Activated CD4-positive, alpha-beta T cell treated with anti-CD3 and anti-CD28 coated beads, Interleukin-2, Interleukin-6, amounts not matched to agents 100 ng/mL and 50 ng/mL, durations not matched to agents 16 hours and 8 hours (primary cell): Measurements from ENCODE around the gene ARMC9.

Experiments used
- DNase-seq: peaks from one replicate; pipeline ENCODE4 v3.0.0-alpha.2; 2020

ARMC9 gene

DNA sequence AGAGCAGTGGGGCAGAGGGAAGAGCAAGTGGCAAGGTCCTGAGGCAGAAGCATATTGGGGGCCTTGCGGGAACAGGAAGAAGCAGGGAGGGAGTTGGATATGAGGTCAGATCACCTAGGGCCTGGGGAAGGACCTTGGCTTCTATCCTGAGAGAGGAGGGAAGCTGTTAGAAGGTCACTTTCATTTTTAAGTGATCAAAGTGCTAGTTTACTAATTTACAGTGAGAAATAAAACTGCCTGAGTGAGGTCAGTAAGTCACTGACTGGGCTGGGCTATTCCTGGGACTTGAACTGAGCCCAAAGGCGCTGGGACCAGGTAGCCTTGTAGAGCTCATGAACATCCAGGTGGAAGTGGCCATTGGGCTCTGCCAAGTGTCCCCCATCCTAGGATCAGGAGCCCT is 120.5 kb downstream of the ARMC9 start:
- DNase-seq, result no peak

DNA sequence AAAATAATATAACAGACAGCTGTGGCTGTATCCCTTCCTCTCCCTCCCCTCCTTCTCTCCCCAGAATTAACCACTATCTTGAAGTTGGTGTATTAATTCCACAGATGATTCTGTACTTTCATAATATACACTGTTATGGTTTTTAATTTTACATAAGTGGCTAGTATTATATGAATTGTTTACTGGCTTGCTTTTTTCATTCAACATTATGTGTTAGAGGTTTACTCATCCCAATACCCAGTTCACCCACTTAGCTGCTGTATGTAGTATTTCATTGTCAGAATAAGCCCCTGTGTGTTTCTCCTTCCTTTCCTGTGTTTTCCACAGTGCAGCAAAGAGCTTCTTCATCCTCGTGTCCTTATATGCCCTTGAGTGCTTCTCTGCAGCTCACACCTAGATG is 121.4 kb downstream of the ARMC9 start:
- DNase-seq, result no peak

DNA sequence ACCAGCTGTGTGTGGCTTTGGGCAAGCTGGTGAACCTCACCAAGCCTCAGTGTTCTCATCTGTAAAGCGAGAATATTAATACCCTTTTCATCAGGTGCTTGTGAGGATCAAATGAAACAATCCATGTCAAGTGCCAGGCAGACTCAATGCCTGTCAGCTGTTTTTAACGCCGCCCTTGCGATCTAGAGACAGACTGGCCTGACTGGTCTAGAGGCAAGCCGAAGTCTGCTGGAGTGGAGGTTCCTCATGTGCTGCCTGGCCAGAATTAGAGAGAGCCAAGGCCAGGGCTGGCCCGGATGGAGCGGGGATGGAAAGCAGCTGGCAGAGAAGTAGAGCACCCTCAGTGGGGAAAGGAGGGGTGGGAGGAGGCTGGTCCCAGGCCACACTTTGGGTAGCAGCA is 122.6 kb downstream of the ARMC9 start:
- no peak for DNase-seq

DNA sequence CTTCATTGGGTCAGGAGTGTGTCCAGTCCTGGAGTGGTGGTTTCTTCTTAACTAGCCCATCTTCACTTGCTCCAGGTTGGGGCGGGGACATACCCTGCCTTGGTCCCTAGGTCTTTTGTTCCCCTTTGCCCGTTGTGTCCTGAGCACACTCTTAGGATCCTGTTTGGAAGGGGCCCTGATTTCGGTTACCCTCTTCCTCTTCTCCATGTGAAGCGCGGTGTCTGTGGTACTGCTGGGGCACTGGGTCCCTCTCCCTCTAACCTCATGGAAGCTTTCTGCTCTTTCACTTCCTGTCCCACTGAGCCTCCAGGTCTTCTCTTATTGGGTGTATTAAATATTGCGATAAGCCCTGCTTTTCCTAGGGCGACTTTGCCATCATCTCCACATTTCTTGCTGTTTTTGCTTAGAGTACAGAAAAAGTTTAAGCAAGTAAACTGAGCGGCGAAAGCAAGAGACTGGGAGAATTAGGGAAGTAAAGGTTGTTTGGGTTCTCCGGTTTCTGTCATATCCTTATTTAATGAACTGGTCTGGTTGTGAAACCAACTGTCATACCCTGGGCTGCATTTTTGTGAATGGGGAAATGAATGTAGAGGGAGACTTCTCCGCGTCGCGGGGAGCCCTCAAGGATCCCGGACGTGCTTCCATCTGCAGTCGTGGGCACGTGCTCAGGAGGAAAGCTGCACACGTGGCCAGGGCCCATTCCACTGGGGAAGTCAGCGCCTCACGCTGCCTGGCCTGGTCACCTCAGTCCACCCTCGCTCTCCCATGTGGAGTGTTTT is 123.3 kb downstream of the ARMC9 start:
- DNase-seq, result no peak

DNA sequence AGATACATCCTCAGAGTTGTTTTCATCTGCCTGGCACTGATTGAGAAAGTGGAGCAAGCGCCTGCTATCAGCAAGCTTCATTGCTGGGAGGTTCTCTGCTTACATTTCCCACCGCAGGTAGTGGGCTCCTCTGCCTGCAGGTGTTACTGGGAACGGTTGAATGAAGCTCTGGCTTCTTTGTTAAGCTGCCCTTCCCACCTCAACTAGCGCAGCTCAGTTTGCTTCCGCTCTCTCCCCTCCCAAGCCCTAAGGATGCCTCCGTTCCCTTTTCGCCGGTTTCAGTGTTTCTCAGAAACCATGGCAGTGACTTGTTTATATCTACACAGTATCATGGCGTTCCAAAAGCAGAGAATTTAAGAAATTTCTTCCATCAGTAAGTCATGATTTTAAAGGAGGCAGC is 124.9 kb downstream of the ARMC9 start:
- DNase-seq, result no peak

DNA sequence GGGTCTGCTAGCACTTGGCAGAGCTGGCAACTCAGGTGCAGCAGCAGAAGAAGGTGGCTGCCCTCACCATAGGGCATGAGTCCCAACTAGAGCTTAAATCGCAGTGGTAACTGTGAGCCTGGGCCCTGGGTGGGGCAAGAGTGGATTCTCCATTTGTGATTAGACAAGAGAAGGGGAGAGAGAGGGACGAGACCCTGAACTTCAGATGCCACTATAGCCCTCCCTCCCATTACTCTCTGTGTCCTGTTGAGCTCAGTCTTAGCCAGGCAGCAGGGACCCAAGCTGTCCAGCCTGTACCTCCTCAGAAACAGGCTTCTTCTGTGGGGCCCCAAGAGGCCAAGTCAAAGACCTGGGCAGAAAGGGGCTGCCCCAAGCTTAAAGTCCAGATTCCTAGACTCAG is 127.4 kb downstream of the ARMC9 start:
- DNase-seq, result no peak

DNA sequence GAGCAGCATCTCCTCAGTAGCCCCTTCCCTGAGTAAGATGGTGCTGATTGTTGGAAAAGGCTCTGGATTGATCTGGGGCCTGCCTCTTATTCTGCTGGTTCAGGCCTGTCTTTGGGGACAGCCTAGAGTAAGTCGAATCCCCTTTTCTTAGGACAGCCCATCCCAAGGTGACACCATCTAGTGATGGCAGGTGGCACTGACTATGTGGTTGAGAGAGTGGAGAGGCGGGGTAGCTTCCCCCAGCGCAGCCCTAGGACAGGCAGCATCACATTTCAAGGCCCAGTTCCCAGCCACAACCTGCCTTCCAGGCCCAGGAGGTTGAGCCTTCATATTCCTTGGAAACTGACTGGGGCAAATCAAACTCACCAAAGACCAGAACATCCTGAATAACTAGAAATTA is 128.0 kb downstream of the ARMC9 start:
- no peak for DNase-seq

DNA sequence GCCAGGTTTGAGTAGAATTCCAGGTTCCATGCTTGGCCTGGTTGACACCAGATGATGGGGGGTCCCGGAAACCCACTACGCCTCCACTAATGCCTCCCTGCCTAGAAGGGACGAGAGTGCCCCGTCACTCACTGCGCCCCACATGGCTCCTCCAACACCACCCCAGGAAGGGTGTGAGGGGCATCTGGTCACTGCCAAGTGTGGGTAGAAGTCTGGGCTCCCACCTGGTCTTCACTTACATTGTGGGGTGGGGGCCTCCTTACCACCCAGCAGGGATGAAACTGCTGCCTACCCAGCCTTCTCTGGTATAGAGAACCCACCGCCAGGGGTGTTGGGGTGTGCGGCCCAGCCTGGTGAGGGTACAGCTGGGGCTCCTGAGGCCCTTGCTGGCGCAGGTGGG is 131.9 kb downstream of the ARMC9 start:
- DNase-seq, result no peak

DNA sequence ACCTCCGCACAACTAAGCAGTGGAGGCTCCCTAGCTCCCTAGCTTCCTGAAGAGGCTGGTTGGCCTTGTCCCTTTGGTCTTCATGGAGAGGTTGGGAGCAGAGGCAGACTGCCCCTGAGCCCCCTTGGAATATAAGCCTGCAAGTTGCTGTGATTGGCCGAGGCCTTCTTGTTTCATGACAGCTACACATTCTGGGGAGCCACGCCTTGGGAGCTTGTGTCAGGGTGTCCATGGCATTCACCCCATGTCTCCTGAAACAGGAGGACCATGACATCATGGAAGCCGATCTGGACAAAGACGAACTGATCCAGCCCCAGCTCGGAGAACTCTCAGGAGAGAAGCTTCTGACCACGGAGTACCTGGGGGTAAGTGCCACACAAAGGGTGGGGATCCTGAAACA is 133.1 kb downstream of the ARMC9 start:
- DNase-seq, result no peak

DNA sequence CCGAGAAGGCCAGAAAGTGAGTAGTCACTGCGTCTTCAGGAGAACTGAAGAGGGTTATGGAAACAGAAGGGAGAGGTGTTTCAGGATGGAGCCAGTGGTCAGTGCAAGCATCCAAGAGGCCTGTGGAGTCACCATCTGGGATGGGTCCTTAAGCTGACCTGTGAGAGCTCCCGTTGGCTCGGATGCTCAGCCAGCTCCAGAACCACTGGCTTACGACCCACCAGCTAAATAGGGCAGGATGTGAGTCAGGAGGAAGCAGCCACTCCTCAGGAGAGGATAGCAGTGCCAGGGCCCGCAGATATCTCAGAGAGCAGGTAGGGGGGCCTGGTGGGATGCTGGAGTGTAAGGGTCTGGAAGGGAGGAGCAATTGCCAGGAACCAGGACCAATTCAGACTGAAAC is 134.0 kb downstream of the ARMC9 start:
- no peak for DNase-seq

DNA sequence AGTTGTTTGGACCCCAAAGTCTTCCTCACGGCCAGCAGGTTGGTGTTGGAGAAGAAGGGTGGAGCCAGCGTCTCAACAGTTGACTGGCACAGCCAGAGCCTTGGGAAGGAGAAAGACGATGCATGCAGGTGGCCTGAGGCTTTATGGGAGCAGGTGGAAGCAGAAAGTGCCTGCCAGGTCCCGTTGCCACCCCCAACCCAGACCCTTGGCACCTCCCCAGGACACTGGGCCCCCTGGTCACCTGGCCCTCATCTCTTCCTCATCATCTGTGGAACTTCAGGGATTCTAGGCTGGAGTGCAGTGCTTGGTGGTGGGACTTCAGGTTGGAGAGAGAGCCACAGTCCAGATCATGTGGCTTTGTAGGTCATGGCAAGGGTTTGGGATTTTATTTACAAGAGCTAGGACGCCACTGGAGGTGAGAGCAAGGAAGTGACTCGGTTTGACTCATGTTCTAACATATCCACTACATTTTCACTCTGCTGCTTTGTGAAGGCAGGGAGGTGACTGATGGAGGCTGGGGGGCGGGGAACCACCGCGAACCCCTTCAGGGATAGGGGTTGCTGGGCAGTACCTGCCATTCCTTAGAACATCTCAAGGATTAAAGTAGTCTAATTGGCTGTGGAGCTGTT is 134.6 kb downstream of the ARMC9 start:
- DNase-seq, result no peak

DNA sequence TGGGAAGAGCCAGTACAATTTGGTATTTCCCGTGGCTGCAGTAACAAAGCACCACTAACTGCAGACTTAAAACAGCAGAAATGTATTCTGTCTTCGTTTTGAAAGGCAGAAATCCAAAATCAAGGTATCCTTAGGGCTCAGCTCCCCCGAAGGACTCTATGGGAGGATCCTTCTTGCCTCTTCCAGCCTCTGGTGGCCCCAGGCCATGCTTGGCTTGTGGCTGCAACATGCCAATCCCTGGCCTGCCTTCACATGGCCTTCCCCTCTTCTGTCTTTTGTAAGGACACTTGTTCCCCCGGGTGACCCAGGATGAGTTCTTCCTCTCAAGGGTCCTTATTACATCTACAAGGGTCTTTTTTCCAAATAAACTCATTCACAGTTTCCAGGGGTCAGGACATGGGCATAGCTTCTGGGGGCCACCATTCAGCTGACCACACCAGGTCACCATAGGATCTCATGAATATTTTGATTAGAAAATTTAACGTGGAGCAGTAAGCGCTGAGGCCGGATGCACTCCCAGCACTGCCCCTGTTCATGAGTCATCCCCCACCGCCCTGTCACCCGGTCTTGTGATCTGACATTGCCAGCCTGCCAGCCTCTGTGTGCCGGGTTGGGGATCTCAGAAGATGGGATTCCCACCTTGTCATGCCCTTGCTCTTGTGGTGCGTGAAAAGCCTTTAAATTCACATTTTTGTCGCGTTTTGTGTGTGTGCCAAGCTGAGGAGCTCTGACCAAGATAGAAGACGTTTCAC is 135.9 kb downstream of the ARMC9 start:
- DNase-seq, result no peak

DNA sequence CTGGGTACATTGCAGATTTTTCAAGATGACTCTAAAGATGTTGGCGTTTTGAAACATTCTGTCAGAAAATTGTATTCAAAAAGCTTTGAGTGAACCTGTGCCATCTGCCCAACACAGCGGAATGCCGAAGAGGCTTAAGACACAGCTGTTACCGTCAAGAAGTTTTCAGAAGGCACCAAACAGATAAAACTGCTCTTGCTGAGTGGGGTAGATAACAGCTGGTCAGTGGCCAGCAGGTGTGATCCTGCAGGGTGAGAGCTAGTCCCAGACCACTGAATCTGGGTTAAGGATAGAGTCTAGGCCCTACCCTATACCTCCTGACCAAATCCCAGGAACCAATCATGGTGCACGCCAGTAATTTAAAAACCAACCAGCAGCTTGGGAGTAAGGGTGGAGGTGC is 136.6 kb downstream of the ARMC9 start:
- no peak for DNase-seq

DNA sequence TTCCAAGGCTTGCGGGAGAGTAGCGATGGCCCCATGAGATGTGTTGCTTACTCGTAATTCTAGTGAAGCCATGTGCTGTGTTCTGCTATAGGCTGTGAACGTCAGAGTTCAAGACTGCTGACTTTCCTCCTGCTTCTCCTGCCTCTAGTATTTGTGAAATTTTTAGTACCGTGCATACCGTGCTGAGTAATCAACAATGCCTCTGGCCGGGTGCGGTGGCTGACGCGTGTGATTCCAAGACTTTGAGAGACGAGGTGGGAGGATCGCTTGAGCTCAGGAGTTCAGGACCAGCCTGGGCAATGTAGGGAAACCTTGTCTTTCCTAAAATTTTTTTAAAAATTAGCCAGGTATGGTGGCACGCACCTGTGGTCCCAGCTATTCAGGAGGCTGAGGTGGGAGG is 137.2 kb downstream of the ARMC9 start:
- DNase-seq, result no peak

DNA sequence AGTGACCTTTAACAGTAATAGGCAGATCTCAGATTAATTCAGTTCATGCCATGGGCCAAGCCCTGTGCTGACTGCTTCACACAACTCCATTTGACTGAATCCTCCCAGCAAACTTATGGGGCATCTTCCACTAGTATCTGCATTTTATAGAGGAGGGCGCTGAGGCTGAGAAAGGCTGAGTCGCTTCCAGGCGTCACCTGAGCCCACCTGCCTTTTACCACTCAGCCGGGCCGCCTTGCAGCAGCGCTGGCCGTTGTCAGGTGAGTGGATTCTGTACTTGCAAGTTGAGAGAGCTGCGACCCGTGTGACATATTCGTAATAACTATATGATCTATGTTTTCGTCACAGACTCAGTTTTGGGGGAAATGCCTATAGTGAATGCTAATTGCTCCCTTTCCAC is 137.8 kb downstream of the ARMC9 start:
- no peak for DNase-seq

DNA sequence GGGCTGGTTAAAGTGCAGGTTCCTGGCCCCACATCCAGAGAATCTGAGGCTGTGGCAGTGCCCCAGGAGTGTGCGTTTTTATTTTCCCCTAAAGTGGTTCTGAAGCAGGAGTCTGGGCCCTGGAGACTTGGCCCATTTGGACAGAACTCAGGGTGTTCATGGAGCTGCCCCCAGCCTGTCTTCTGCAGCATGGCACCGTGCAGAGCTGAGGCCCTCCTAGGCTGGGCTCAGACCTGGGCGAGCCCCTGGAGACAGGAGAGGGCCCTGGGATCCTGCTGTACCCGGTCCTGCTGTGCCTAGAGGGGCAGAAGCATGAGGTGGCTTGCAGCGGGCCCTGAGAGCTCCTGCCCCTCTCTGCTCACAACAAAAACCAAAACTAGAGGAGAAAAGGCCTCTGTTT is 138.3 kb downstream of the ARMC9 start:
- no peak for DNase-seq

DNA sequence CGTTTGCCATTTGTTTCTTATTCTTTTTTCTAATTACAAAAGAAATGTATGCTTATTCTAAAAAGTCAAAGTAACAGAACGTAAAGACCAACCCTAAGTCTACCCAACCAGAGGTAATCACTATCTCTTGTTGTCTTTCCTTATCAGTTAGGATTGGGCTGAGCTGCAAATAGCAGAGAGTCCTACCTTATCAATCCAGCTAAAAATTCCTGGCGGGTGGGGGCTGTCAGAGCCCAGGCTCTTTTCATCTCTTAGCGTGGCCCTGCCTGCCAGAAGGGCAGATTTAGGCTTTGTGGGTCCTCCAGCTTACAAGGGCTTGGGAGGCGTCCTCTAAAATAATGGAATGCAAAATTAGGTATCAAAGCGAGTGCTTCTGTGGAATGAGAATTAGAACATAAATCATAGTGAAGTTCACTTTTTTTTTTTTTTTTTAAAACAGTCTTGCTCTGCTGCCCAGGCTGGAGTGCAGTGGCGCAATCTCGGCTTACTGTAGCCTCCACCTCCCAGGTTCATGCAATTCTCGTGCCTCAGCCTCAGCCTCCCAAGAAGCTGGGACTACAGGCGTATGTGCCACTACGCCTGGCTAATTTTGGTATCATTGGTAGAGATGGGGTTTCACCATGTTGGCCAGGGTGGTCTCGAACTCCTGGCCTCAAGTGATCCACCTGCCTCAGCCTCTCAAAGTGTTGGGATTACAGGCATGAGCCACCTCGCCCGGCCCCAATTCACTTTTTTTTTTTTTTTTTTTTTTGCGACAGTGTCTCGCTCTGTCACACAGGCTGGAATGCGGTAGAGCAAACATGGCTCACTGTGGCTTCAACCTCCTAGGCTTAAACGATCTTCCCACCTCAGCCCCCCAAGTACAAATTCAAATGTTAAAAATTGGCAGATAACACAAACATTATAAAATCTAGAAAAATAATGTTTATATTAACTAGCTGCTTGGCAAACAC is 139.7 kb downstream of the ARMC9 start:
- DNase-seq, result no peak

DNA sequence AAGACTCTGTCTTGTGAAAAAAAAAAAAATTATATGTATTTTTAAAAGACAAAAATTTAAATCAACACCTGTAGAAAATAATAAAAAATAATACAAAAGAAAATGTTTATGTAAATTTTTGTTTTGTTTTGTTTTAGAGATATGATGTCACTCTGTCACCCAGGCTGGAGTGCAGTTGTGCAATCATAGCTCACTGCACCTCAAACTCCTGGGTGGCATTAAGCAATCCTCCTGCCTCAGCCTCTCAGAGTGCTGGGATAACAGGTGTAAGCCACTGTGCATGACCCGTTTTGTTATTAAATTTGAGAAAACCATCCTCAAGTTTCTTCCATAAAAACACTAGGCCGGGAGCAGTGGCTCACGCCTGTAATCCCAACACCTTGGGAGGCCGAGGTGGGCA is 140.9 kb downstream of the ARMC9 start:
- no peak for DNase-seq

DNA sequence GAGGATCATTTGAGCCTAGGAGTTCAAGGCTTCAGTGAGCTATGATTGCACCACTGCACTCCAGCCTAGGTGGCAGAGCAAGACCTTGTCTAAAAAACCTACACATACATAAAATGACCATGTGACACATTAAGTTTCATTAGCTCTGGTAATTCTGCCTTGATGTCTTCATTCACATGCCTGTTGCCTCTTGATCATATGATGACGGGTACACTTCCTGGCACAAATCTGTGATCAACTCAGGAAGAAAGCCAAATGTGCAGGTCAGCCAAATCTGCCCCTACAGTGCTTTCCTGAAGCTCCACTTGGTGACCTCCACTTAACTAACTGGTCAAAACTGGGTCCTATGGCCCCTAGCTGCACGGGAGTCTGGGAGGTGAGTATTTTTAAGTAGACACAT is 142.7 kb downstream of the ARMC9 start:
- DNase-seq, result no peak

DNA sequence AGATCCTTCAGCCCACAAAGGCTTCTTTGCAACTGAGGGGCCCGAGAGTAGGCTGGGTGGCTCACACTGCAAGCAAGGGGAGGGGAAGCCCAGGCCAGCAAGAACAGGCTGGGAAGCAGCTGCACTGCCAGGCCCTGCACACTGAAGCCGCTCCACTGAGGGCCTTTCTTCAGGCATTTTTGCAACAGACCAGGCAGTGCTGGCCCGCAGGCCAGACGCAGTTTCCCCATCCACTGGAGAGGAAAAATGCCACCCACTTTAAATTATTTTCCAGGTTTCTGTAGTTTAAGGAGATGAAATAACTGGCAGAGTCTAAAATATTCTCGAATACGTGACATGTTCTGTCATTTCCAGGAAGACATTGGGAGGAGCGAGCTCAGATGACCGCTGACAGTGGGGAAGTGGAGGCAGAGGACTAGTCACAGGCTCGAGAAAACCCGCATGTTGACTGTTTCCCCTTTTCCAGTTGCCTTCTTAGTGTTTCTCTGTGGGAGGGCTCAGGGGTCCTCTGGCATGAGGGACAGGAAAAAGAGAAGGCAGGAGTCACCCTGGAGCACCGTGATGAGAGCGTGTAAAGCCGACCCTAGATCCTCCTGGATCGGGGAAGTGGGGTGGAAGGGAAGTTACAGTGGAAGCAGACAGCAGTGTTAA is 143.8 kb downstream of the ARMC9 start:
- no peak for DNase-seq

DNA sequence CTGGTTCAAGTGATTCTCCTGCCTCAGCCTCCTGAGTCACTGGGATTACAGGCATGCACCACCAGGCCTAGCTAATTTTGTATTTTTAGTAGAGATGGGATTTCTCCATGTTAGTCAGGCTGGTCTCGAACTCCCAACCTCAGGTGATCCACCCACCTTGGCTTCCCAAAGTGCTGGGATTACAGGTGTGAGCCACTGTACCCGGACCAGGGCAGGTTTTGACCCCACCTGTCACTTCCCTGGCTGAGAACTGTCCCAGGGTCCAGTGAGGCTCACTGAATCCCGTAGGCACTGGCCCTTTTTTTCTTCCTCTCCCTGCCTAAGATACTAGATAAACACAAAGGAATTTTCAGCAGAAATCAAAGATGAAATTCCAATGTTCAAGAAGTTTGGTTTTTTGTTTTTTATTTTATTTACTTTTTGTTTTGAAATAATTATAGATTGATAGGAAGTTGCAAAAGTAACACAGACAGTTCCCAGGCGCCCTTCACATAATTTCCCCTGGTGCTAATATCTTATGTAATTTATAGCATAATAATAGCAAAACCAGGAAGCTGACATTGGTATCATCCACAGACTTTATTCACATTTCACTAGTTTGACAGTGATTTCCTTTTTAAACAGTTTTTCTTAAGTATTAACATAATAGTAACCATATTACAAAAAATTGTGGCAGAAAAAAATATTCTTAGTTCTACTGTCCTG is 144.7 kb downstream of the ARMC9 start:
- no peak for DNase-seq

DNA sequence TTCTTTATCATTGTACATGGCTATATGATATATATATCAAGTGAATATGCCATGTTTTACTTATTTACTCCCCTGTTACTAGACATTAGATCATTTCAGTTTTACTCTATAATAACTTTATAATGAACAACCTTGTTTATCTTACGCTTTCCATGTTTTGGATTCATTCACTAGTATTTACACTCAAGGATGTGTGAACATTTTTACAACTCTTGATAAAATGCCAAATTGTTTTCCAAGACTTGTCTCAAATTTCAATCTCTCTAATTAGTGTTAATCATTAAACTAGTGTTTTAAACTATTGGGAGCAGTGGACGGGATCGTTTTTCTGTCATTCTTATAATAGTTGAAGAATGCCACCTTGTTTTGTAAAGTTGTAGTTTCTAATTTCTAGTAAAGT is 145.6 kb downstream of the ARMC9 start:
- DNase-seq, result no peak
